Stimulated activated CD4-positive, alpha-beta T cell treated with anti-CD3 and anti-CD28 coated beads, Interleukin-15, amount 100 ng/mL, for 24 hours (primary cell): ENCODE results near the gene C19orf25.
"Not testable (repeated sequence)": the region's sequence is repeated elsewhere in the genome, so short reads cannot be mapped to it uniquely, and the experiment has no call there.

ENCODE experiments used
- DNase-seq: peaks from one replicate; pipeline ENCODE4 v3.0.0-alpha.2; 2020

The C19orf25 gene

DNA sequence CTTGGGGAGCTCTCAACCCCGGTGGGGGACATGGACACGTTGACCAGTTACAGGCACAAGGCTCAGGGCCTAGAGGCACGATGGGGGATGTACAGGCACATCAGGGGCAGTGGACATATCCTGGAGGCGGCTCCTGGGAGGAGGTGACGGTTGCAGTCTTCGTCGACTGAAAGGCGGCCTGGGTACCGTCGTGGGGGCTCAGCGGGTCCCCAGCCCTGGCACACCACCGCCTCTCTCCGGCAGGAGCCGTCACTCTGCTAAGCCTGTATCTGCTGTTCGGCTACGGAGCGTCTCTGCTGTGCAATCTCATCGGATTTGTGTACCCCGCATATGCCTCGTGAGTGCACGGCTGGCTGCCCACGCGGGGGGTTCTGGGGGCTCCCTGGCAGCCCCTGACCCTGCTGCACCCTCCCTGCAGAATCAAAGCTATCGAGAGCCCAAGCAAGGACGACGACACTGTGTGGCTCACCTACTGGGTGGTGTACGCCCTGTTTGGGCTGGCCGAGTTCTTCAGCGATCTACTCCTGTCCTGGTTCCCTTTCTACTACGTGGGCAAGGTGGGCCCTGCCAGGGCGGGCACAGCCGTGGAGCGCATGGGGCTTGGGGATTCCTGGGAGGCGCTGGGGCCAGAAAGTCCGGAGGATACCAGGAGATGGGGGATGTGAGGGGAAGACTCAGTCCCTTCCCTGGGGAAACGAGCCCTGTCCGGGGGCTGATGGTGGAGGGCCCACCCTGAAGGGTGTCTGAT is 16.2 kb upstream of the C19orf25 start:
- no peak for DNase-seq

DNA sequence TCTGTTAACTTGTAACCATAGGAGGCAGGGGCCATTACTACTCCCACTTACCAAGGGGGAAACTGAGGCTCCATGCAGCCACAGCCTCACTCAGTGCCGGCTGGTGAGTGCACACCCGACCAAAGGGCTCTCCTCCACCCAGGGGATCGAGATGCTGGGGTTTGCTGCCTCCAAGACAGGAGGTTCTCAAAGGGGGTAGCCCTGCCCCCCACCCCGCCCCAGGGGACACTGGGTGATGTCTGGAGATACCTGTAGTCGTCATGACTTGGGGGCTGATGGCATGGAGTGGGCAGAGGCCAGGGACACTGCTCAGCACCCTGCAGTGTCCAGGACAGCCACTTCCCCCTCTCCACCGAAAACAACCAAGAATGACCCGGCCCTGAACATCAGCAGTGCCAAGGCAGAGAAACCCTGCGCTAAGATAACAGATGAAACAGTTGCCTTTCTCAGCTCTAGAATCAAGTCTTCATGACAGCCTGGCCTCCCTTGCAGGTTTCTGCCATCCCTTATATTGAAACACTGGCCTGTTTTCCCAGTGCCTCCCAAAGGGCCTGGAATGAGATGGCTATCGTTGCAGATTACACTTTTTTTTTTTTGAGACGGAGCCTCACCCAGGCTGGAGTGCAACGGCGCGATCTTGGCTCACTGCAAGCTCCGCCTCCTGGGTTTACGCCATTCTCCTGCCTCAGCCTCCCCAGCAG is 15.2 kb upstream of the C19orf25 start:
- no peak for DNase-seq

DNA sequence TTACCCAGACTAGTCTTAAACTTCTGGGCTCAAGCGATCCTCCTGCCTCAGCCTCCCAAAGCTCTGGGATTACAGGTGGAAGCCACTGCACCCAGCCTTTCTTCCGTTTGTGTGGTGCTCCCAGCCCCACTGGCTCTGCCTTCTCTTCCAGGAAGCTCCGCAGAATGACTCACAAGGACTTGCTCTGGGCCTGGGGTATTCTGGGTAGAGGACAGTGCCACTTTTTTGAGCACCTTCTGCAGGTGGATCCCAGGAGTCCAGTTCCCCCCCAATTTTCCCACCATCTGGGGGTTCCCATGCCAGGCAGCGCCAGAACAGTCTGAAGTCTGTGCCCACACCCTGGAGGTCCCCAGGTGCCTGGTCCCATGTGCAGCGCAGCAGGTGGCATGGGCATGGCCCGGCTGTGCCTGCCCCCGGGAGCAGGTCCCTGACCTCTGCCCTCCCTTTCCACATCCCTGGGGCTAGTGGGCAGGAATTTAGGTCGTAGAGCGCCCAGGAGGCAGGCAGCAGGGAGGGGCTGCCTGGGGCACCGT is 13.5 kb upstream of the C19orf25 start:
- DNase-seq = no peak

DNA sequence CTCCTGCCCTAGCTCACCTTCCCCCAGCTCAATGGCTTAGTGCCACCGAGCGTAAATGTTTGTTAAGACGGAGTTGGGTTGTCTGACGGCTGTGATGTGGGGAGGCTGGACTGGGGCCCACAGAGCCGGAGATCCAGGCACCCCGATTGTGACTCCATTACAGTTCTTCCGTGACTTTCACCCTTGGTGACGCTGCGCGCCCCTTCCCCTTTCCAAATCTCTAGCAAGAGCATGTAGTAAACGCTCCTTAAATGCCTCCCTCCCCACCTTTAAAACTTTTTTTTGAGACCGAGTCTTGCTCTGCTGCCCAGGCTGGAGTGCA is 12.8 kb upstream of the C19orf25 start:
- no peak for DNase-seq

DNA sequence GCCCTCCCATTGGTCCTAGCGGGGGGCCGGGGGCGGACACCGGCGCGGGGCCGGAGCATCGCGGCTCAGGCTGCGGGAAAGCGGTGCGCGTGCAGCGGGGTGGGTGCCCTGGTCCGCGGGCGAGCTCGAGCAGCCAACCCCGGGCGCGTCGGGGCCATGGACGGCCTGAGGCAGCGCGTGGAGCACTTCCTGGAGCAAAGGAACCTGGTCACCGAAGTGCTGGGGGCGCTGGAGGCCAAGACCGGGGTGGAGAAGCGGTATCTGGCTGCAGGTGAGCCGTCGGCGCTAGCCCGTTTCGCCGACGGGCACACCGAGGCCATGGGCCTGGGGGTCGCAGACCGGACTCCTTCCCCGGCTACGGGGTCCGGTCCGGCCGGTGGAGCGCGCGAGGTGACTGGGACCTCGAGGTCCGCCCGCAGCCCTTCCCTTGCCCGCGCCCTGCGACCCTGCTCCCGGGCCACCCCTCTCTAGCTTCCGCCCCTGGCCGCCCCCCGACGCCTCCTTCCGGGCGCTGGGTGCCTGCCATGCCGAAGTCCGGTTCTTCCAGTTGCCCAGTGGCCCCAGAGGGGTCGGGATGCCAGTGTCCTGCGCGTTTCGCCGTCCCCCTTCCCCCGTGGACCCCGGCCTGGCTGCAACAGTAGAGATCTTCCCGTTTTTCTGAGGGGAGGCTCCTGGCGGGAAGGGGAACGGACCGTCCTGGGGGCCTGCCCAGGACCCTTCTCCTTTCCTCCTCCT is 12.3 kb upstream of the C19orf25 start, which contains the start of gene REEP6:
REEP6 (plus strand) TSS at position 68 of the 735 bp plus-strand sequence; CDS start at position 157, 89 bp downstream.
- no peak for DNase-seq

DNA sequence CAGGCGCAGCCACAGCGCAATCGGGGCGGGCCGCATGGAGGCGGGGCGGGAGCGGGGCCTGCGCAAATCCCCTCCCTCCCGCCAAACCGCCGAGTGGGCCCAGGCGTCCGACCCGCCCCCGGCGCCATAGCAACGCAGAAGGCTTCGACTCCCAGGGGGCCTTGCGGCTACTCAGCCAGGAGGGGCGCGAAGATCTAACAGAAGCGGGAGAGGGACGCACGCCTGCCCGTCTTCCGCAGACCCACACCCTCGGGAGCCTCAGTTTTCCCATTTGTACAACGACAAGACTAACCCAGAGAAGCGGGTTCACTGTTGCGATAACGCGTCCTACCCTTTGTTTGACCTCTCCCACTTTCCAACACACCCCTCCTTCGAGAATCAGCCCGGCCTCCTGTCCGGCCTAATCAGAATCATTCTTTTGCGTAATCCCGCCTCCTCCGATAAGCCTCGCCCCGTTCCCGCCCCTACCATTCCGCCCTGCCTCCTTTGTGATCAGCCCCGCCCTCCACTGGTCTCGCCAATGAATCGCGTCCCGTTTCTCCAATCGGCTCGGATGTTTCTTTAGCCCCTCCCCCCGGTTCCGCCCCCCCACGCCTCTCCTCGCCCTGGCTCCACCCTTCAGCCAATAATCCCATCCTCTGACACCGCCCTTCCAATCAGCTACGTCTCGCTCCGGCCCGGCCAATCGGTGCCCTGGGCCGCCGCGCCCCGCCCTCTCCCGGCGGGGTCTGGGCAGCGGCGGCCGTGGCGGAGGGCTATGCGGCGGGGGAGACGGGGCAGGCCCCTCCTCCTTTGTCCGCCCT is 11.5 kb upstream of the C19orf25 start, which contains the start of gene PCSK4:
PCSK4 (minus strand) TSS at position 40 of the 803 bp plus-strand sequence; CDS start at position 36, 4 bp downstream.
- DNase-seq = peak; percentile 98

DNA sequence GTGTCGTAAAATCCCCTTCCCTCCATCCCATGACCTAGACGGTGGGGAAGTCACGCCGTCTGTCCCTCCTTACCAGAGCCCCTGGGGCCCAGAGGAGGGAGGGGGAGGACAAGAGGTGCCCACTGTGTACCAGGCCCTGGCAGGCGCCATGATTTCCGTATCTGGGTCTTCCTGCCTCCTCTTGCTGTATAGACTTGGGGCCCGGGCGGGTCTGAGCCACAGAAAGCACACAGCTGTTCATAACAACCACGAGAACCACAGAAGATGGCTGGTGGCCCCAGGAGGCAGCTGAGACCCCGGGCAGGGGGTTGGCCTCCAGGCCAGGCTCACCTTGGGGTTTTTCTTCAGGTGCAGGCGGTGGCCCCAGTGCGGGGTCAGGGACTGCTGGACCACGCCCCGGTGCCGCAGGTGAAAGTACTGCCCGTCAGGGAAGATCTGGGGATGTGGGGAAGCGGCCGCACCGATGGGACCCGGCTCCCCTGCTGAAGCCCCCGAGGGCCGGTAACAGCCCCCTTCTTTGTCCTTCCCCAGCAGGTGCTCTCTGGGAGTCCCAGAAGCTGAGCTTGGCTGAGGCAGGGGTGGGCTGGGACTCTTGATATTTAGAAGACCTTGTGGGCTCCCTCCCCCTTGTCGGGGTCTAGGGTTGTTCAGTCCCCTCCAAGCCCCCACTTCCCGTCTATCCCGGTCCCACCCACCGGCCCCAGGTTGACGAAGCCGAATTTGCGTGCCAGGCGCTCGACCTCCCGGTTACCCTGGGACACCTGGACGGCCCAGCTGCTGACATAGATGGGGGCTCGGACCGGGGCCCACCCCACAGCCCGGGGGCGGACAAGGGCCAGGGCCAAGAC is 10.7 kb upstream of the C19orf25 start:
- DNase-seq = no peak

DNA sequence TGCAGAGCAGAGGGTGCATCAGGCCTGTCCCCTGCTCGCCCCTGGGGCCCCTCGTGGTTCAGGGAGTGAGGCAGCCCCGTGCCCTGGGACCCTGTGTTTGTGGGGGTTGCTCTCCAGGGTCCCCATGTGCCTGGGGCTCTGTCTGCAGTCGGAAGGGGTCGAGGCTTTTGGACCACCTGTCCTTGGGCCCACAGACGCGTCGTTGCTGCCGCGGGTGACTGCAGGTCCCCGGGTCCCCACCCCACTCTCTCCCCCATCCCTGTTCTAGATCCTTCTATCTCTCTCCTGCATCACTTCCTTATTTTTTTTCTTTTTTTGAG is 9.2 kb upstream of the C19orf25 start:
- DNase-seq = no peak

DNA sequence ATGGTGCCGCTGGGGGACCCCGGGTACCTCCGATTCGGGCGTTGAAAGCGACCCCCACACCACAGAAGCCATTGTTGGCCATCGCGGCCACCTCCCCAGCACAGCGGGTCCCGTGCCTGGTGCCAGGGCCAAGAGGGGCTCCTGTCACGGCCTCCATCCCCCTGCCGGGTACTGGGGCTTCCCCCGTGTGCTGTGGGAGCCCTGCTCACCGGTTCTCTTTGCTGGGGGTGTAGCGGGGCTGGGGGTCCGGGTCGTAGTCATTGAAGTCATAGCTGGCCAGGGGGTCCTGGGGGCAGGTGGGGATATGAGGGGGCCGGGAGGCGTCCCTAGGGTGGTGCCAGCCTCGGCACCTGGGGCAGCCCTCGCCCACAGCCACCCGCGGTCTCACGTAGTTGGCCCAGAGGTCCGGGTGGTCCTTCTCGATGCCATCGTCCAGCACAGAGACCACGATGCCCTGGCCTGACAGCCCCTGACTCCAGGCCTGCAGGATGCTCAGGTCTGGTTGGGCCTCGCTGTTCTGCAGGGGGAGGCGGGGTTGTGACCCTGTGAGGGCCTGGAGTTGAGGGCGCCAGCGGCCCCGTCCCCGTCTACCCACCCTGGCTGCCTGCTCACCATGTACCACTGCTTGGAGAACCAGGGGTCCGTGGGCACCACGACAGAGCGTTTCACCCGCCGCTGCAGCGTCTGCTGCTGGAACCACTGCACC is 8.7 kb upstream of the C19orf25 start:
- DNase-seq = no peak

DNA sequence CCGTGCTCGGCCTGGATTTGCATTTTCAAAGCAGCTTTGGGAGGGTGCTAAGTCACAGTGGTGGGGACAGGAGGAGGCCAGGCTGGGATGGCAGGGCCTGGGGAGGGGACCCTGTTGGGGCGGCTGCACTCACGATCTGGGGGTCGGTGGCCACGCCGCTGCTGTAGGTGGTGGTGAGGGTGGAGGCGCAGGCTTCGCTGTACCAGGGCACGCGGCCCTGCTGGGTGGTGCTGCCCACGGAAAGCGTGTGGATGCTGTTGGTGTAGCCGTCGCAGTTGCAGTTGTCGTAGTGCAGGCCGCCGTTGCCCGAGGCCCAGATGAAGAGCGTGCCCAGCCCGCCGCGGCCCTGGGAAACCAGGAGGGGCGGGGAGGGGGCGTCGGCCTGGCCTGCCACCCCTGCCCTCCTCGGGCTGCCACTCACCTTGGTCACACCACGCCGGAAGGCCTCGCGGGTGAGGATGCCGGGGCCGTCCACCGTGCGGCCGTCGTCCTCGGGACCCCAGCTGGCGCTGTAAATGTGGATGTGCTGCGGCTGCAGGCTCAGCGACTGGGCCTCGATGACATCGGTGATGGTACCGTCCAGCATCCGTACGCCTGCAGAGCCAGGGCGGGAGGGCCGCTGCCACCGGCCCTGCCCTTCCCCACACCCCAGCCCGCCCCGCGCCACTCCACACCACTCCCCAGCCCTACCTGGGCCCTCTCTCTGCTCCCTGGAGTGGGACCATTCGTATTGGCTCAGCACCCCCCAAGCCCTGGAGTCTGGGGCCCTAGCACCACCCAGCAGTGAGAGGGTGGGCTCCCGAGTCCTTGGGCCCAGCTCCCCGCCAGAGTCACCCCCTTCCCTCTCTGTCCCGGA is 7.9 kb upstream of the C19orf25 start:
- DNase-seq = no peak

DNA sequence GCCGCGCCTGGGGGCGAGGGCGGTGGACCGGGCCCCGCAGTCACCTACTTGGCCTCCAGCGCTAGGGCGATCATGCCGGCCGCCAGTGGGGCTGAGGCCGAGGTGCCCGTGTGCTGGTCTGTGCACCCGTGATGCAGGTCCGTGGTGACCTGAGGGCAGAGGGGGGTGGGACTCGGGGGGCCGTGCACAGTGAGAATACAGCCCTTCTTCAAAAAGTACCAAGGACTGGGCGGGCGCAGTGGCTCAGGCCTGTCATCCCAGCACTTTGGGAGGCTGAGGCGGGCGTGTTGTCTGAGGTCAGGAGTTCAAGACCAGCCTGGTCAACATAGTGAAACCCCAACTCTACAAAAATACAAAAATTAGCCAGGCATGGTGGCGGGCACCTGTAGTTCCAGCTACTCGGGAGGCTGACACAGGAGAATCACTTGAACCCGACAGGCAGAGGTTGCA is 5.0 kb upstream of the C19orf25 start:
- DNase-seq = no peak

DNA sequence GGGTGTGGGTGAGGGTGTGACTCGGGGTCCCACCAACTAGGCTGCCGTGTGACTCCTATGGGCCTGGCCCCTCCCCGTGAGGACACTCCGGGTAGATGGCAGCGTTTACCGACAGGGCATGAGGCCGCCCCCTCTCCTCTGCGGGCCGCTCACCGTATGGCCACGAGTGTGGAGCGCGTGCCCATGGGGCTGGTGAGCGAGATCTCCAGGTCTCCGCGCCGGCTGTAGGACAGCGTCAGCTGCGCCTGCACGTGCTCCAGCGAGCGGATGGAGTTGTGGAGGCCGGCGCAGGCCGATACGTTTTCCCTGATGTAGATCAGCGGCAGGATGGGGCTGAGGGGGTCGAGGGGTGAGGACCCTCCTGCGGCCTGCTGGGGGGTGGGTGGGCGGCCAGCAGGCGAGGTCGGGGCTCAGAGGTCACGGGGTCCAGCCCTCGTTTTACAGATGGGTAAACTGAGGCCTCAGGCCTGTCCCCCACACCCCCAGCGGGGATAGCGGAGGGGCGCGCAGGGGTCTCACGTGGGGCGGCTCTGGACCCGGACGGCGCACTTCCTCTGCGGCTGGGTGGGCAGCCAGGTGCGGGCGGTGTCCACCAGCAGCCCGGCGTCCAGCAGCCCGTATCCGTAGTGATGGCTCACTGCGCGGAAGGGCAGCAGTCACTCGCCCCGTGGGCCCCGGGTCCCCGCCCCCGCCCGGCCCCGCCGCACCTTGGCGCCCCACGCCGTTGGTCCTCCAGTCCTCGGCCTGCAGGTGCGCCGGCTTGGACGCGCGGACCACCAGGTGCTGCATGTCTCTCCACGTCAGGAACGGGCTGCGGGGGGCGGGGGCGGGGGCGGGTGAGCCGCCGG is 4.3 kb upstream of the C19orf25 start:
- DNase-seq = no peak

DNA sequence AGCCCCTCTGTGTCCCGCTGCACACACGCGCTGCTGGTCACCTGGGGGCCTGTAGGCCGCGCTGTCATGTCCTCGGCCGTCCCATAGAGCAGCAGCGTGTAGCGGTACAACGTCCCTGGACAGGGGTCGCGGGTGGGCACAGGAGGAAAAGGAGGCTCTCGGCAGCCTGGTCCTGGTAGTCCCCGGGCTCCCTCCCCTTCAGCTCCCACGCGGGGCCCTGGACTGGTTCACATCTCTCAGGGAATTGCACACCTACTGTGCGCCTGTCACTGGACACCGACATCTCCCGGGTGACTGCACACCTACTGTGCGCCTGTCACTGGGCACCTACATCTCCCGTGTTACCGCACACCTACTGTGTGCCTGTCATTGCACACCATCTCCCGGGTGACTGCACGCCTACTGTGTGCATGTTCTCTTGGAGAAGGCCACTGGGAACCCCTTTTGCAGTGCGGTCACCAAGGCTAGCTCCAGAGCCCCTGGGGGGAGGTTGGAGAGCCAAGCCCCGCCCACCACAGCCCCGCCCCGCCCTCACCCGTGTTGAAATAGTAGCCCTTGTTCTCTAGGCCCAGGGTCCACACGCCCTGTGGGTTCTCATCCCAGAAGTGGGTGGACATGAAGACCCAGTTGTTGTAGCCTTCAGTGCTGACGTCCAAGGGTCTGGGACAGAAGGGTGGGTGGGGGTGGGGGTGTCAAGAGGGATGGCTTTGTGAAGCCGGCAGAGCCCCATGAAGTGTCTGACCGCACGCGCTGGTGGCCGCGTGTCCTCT is 3.5 kb upstream of the C19orf25 start:
- no peak for DNase-seq

DNA sequence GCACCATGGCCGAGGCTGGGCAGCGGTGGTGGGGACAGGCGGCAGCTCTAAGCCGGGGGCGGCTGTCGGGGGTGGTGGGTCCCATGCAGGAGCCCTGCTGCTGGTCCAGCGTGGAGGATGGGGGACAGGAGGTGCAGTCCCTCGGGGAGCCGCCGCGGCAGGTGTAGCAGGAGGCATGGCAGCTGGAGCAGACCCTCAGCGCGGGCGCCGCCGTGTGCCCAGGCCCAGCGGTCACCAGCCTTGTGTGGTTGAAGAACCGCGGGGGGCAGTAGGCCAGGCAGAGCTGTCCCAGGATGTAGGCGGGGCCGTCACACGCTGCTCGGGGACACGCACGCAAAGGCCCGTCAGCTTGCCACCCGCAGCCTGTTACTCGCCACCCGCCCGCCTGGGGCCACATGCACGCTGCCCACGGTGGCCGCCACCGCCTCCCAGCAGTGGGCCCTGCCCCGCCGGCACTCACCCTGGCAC is 2.9 kb upstream of the C19orf25 start:
- DNase-seq = no peak

DNA sequence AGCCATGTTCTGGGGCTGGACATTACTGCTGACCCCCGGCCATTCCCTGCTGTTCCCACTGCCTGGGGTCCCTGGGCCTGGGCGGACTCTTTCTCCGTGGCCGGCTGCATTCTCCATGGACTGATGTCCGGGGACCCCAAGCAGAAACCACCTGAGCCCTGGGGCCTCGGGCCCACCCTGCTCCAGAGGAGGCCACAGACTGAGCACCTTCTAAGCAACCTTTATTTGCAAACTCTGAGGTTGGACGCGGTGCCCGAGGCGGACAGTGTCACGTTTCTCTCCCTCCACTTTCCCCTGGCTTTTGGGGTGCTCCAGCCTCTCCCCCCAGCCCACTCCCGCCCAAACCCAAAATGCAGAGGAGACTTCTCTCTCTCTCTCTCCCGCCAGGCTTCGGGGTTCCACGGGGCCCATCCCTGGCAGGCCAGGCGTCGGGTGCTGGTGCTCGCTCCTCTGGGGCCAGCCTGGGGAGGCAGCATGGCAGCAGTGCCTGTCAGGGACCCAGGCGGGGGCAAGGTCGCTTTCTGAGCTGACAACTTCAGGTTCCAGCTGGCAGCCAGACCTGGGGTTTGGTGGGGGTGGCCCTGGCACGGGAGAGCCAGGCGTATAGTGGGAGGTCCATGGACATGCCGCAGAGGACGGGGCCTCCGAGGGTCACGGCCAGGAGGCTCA is 2.3 kb upstream of the C19orf25 start:
- DNase-seq = no peak

DNA sequence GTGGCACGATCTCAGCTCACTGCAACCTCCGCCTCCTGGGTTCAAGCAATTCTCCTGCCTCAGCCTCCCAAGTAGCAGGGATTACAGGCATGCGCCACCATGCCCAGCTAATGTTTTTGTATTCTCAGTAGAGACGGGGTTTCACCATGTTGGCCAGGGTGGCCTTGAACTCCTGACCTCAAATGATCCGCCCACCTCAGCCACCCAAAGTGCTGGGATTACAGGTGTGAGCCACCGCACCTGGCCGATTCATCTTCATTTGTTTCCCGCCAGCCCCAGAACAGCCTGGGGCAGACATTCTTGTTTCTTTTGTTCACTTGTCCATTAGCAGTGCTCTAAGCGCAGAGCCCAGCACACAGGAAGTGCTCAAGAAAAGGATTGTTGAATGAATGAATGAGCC is 2.0 kb downstream of the C19orf25 start:
- not testable (repeated sequence) for DNase-seq

DNA sequence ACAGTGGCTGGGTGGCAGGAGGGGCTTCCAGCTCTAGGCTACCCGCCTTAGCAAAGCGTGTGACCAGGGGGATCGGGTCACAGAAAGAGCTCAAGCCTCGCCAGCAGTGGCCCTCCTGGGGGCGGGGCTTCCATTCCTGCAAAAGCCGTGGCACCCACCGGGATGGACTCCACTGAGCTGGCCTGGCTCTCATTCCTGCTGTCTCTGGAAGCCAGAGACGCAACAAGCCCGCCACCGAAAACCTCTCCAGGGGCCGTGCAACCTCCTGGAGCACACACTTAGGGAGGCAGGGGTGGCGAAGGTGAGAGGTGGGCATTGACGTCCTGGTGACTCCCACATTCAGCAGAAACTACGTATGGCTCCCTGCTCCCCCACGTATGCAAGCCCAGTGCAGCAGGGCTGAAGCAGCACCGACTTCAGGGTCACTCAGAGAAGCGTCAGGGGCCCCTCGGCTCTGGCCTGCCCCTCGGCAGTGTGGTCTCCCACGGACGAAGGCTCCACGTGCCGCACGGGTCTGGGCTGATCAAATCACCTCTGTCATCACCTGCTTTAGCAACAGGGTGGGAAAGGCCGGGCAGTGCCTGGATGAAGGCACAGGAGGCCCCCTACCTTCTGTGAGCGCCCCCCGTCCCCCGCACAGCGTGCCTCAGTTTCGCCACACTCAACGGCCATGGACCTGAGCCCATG is 3.1 kb downstream of the C19orf25 start:
- no peak for DNase-seq
